OCI-LY1 (cell line): ENCODE data around the gene MT3.

Experiments
- H2AFZ ChIP-seq: fragments of 200-600 bp; sonication (generic), shearing (Covaris generic); 2 replicates; pipeline ENCODE4 v1.6.0; 2014; ENCODE audit warnings: antibody characterized with exemption, mild to moderate bottlenecking, low read length
- H3F3A ChIP-seq: fragments of 200-600 bp; sonication (generic), shearing (Covaris generic); 2 replicates; pipeline ENCODE4 v1.6.0; 2014; ENCODE audit warnings: mild to moderate bottlenecking, antibody characterized with exemption, low read length, moderate library complexity; ENCODE audit not compliant: insufficient read depth
- H3K27ac ChIP-seq: fragments of 200-600 bp; sonication (generic); 2 replicates; pipeline ENCODE4 v1.5.1; 2014; ENCODE audit warnings: low read length, mixed run types, mild to moderate bottlenecking, low read depth; ENCODE audit not compliant: poor library complexity, severe bottlenecking
- H3K27me3 ChIP-seq: fragments of 200-600 bp; sonication (generic); 2 replicates; pipeline ENCODE4 v1.6.0; 2014; ENCODE audit warnings: antibody characterized with exemption, mild to moderate bottlenecking, low read length, moderate library complexity; ENCODE audit not compliant: insufficient read depth
- H3K36me3 ChIP-seq: fragments of 200-600 bp; sonication (generic); 2 replicates; pipeline ENCODE4 v1.6.1; 2014; ENCODE audit warnings: mild to moderate bottlenecking, antibody characterized with exemption, low read length, moderate library complexity, mixed read lengths; ENCODE audit not compliant: insufficient read depth
- H3K4me1 ChIP-seq: fragments of 200-600 bp; sonication (generic); 2 replicates; pipeline ENCODE4 v1.5.1; 2014; ENCODE audit warnings: mild to moderate bottlenecking, low read length, moderate library complexity; ENCODE audit not compliant: insufficient read depth, severe bottlenecking
- H3K4me2 ChIP-seq: fragments of 200-600 bp; sonication (generic), shearing (Covaris generic); 2 replicates; pipeline ENCODE4 v1.6.1; 2014; ENCODE audit warnings: low read length
- H3K4me3 ChIP-seq: fragments of 200-600 bp; sonication (generic); 2 replicates; pipeline ENCODE4 v1.5.1; 2014; ENCODE audit warnings: low read length, low read depth, mild to moderate bottlenecking, mixed read lengths; ENCODE audit not compliant: poor library complexity, severe bottlenecking
- H3K79me2 ChIP-seq: fragments of 200-600 bp; shearing (Covaris generic); 2 replicates; pipeline ENCODE4 v1.6.1; 2016; ENCODE audit warnings: mixed run types, low read length, mixed read lengths; ENCODE audit not compliant: insufficient read depth
- H3K9ac ChIP-seq: fragments of 200-600 bp; sonication (generic), shearing (Covaris generic); 2 replicates; pipeline ENCODE4 v1.6.1; 2014; ENCODE audit warnings: mild to moderate bottlenecking, low read length, mixed read lengths
- H3K9me2 ChIP-seq: fragments of 200-600 bp; sonication (generic), shearing (Covaris generic); 2 replicates; pipeline ENCODE4 v1.6.1; 2014; ENCODE audit warnings: low read depth, mild to moderate bottlenecking, low read length, mixed read lengths
- H3K9me3 ChIP-seq: fragments of 200-600 bp; shearing (Covaris generic); 2 replicates; pipeline ENCODE4 v1.6.1; 2014; ENCODE audit warnings: low read length, mixed read lengths
- H4K20me1 ChIP-seq: fragments of 200-600 bp; sonication (generic), shearing (Covaris generic); 2 replicates; pipeline ENCODE4 v1.6.0; 2016; ENCODE audit warnings: mild to moderate bottlenecking, low read length; ENCODE audit not compliant: insufficient read depth
- EZH2 ChIP-seq: fragments of 200-600 bp; sonication (generic), shearing (Covaris generic); IDR thresholded peaks from 2 replicates; pipeline ENCODE4 v1.8.0; 2017; ENCODE audit warnings: borderline replicate concordance, mixed run types, mild to moderate bottlenecking, antibody characterized with exemption, low read length, moderate library complexity, mixed read lengths
- TF ChIP-seq, protein P1 (sequence below): fragments of 200-600 bp; sonication (generic), shearing (Covaris generic); IDR thresholded peaks from 2 replicates; pipeline ENCODE4 v1.5.1; 2017; ENCODE audit warnings: mild to moderate bottlenecking, antibody characterized with exemption, low read length, moderate library complexity, mixed read lengths

MT3 gene

DNA sequence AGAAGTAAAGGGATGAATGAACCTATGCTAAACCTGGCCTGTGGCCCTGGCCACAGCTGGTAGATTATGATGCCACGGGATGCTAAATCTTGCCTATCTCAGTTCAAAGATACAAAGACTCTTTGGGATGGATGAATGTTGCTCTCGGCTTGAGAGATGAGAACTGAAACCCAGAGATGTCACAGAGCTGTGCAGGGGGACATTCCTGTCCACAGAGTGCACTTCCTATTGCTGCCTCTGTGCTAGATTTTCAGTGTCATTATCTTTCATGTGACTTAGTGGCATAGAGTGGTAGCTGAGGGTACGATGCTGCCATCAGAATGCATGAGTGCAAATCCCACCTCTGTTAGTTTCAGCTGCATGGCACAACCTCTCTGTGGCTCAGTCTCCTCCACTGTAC lies 40.8 kb downstream of the MT3 start:
- H3K27ac ChIP-seq = no peak overlapping the region
- H3K4me1 ChIP-seq = no peaks in the 10 kb centered on the region
- TF ChIP-seq, protein P1, sequence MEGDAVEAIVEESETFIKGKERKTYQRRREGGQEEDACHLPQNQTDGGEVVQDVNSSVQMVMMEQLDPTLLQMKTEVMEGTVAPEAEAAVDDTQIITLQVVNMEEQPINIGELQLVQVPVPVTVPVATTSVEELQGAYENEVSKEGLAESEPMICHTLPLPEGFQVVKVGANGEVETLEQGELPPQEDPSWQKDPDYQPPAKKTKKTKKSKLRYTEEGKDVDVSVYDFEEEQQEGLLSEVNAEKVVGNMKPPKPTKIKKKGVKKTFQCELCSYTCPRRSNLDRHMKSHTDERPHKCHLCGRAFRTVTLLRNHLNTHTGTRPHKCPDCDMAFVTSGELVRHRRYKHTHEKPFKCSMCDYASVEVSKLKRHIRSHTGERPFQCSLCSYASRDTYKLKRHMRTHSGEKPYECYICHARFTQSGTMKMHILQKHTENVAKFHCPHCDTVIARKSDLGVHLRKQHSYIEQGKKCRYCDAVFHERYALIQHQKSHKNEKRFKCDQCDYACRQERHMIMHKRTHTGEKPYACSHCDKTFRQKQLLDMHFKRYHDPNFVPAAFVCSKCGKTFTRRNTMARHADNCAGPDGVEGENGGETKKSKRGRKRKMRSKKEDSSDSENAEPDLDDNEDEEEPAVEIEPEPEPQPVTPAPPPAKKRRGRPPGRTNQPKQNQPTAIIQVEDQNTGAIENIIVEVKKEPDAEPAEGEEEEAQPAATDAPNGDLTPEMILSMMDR = no peak
- TF ChIP-seq EZH2 = no peak
- no peaks in the 10 kb centered on the region for H3K36me3 ChIP-seq
- no peaks in the 10 kb centered on the region for H3K9me2 ChIP-seq
- no peaks in the 10 kb centered on the region for H3K27me3 ChIP-seq
- no peaks in the 10 kb centered on the region for H3K79me2 ChIP-seq
- no peaks in the 10 kb centered on the region for H4K20me1 ChIP-seq
- H2AFZ ChIP-seq = no peak overlapping the region
- H3K9me3 ChIP-seq = no peaks in the 10 kb centered on the region
- no peak overlapping the region for H3K4me3 ChIP-seq
- H3K9ac ChIP-seq = no peak overlapping the region
- H3F3A ChIP-seq = no peaks in the 10 kb centered on the region
- H3K4me2 ChIP-seq = no peak overlapping the region

DNA sequence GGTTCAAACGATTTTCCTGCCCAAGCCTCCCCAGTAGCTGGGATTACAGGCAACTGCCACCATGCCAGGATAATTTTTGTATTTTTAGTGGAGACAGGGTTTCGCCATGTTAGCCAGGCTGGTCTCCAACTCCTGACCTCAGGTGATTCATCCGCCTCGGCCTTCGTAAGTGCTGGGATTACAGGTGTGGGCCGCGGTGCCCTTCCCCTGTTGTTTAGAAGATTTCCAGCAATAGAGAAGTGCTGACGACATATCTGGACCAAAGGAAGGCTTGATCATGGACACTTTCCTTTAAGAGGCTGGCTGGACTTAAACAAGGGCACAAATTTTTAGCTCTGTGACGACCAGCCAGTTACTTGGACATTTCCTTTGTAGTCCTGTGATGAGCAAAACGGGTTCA lies 41.9 kb downstream of the MT3 start:
- no peaks in the 10 kb centered on the region for H3K9me2 ChIP-seq
- H2AFZ ChIP-seq = no peak overlapping the region
- no peak overlapping the region for H3K4me3 ChIP-seq
- no peak overlapping the region for H3K4me2 ChIP-seq
- no peaks in the 10 kb centered on the region for H3K9me3 ChIP-seq
- no peak for TF ChIP-seq EZH2
- TF ChIP-seq, protein P1 = no peak
- H3K79me2 ChIP-seq = no peaks in the 10 kb centered on the region
- H3K27me3 ChIP-seq = no peaks in the 10 kb centered on the region
- H3F3A ChIP-seq = no peaks in the 10 kb centered on the region
- no peaks in the 10 kb centered on the region for H3K36me3 ChIP-seq
- H3K27ac ChIP-seq = no peak overlapping the region
- H3K4me1 ChIP-seq = no peaks in the 10 kb centered on the region
- H4K20me1 ChIP-seq = no peaks in the 10 kb centered on the region
- H3K9ac ChIP-seq = no peak overlapping the region

DNA sequence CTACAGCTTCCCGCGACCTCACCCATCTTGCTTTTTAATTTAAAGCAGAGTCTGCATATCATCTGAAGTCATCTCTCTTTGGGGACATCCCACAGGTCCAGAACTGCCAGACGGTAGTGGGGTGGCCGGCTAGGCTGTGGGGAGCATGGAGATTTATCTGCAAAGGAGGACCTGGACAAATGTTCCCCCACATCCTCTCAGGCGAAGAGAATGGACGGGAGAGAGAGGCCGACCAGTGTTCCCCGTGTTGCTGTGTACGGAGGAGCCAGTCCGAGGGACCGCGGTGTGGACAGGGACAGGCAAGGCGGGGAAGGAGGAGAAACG lies 42.5 kb downstream of the MT3 start:
- H3K79me2 ChIP-seq = no peaks in the 10 kb centered on the region
- H3K27me3 ChIP-seq = no peaks in the 10 kb centered on the region
- H3K9me2 ChIP-seq = no peaks in the 10 kb centered on the region
- no peak overlapping the region for H3K4me2 ChIP-seq
- H3K9ac ChIP-seq = no peak overlapping the region
- H3F3A ChIP-seq = no peaks in the 10 kb centered on the region
- H3K27ac ChIP-seq = no peak overlapping the region
- no peaks in the 10 kb centered on the region for H3K9me3 ChIP-seq
- H3K4me3 ChIP-seq = no peak overlapping the region
- H4K20me1 ChIP-seq = no peaks in the 10 kb centered on the region
- no peaks in the 10 kb centered on the region for H3K4me1 ChIP-seq
- H2AFZ ChIP-seq = no peak overlapping the region
- TF ChIP-seq EZH2 = no peak
- TF ChIP-seq, protein P1 = no peak
- H3K36me3 ChIP-seq = no peaks in the 10 kb centered on the region
